GM23338 (cell line): ENCODE measurements around the gene AVPR2. TPM values are rescaled to one million over a fixed set of nuclear protein-coding genes. Genes with fewer than 3 reads are reported as not detected.

Experiments used
- ATAC-seq: fragments of 200-7000 bp; cut with Tn5 transposase; 3 replicates; pipeline ENCODE4 v1.9.1; 2020
- DNase-seq: peaks from one replicate; pipeline ENCODE4 v3.0.0-alpha.2; 2015; ENCODE audit warnings: low spot score
- H2AFZ ChIP-seq: fragments of 200-600 bp; sonication (generic); 2 replicates; pipeline ENCODE4 v1.8.0; 2016; ENCODE audit warnings: antibody characterized with exemption, mild to moderate bottlenecking, moderate library complexity
- H3F3A ChIP-seq: fragments of 200-600 bp; sonication (generic); replicated peaks from 2 replicates; pipeline ENCODE4 v1.8.0; 2017; ENCODE audit warnings: antibody characterized with exemption, mixed run types, low read depth
- H3K27ac ChIP-seq: fragments of 200-600 bp; sonication (generic); 2 replicates; pipeline ENCODE4 v1.6.1; 2016; ENCODE audit warnings: low read depth
- H3K27me3 ChIP-seq: fragments of 200-600 bp; sonication (generic); 2 replicates; pipeline ENCODE4 v1.8.0; 2016; ENCODE audit warnings: mild to moderate bottlenecking, mixed run types, moderate library complexity; ENCODE audit not compliant: insufficient read depth
- H3K36me3 ChIP-seq: fragments of 200-600 bp; sonication (generic); 2 replicates; pipeline ENCODE4 v1.8.0; 2016; ENCODE audit warnings: mild to moderate bottlenecking; ENCODE audit not compliant: insufficient read depth
- H3K4me1 ChIP-seq: fragments of 200-600 bp; sonication (generic); 2 replicates; pipeline ENCODE4 v1.8.0; 2016; ENCODE audit warnings: mild to moderate bottlenecking, moderate library complexity; ENCODE audit not compliant: insufficient read depth
- H3K4me2 ChIP-seq: fragments of 200-600 bp; sonication (generic); 2 replicates; pipeline ENCODE4 v1.7.1; 2017; ENCODE audit warnings: mixed run types
- H3K4me3 ChIP-seq: fragments of 200-600 bp; sonication (generic); 2 replicates; pipeline ENCODE4 v1.6.1; 2016; ENCODE audit warnings: mixed run types
- H3K79me2 ChIP-seq: fragments of 200-600 bp; sonication (generic); replicated peaks from 2 replicates; pipeline ENCODE4 v1.8.0; 2017; ENCODE audit warnings: mild to moderate bottlenecking; ENCODE audit not compliant: insufficient read depth
- H3K9me2 ChIP-seq: fragments of 200-600 bp; sonication (generic); 2 replicates; pipeline ENCODE4 v1.8.0; 2017; ENCODE audit not compliant: insufficient read depth
- H4K20me1 ChIP-seq: fragments of 200-600 bp; sonication (generic); replicated peaks from 2 replicates; pipeline ENCODE4 v1.8.0; 2017; ENCODE audit warnings: mild to moderate bottlenecking; ENCODE audit not compliant: insufficient read depth
- H3K27ac Mint-ChIP-seq: 2 replicates; pipeline ENCODE4 v1.8.0; 2020; ENCODE audit warnings: inconsistent platforms, mild to moderate bottlenecking, moderate library complexity, mixed read lengths
- H3K27me3 Mint-ChIP-seq: 3 replicates; pipeline ENCODE4 v1.8.0; 2022; ENCODE audit warnings: low read depth, mild to moderate bottlenecking, moderate library complexity, mixed read lengths, inconsistent platforms; ENCODE audit not compliant: insufficient read depth, poor library complexity
- H3K36me3 Mint-ChIP-seq: 3 replicates; pipeline ENCODE4 v1.8.0; 2021; ENCODE audit warnings: low read depth, mild to moderate bottlenecking, inconsistent platforms, moderate library complexity, mixed read lengths
- H3K4me1 Mint-ChIP-seq: 3 replicates; pipeline ENCODE4 v1.8.0; 2020; ENCODE audit warnings: mild to moderate bottlenecking, inconsistent platforms, mixed read lengths
- H3K4me3 Mint-ChIP-seq: 3 replicates; pipeline ENCODE4 v1.8.0; 2021; ENCODE audit warnings: moderate library complexity, mild to moderate bottlenecking, inconsistent platforms, mixed read lengths
- H3K9me3 Mint-ChIP-seq: 3 replicates; pipeline ENCODE4 v1.8.0; 2020; ENCODE audit warnings: moderate library complexity, mild to moderate bottlenecking, inconsistent platforms, mixed read lengths
- CREB1 ChIP-seq: fragments of 250-450 bp; sonication (Bioruptor Pico); IDR thresholded peaks from 2 replicates; pipeline ENCODE4 v1.5.0; 2020; ENCODE audit warnings: low read depth, mild to moderate bottlenecking, moderate library complexity
- EZH2 ChIP-seq: fragments of 200-600 bp; sonication (generic); IDR thresholded peaks from one replicate; pipeline ENCODE4 v1.8.0; 2017; ENCODE audit warnings: antibody characterized with exemption, mild to moderate bottlenecking, low read depth; ENCODE audit not compliant: unreplicated experiment
- EZH2phosphoT487 ChIP-seq: fragments of 200-600 bp; sonication (generic); IDR thresholded peaks from one replicate; pipeline ENCODE4 v1.8.1; 2018; ENCODE audit warnings: antibody characterized with exemption; ENCODE audit not compliant: unreplicated experiment
- JUNB ChIP-seq: IDR thresholded peaks from one replicate; pipeline ENCODE4 v1.6.1; 2016; ENCODE audit warnings: antibody characterized with exemption; ENCODE audit not compliant: unreplicated experiment
- NANOG ChIP-seq: IDR thresholded peaks from 2 replicates; pipeline ENCODE4 v1.6.1; 2016; ENCODE audit warnings: antibody characterized with exemption, borderline replicate concordance
- POLR2AphosphoS5 ChIP-seq: IDR thresholded peaks from 2 replicates; pipeline ENCODE4 v1.6.1; 2016; ENCODE audit warnings: antibody characterized with exemption, low read depth
- STAT1 ChIP-seq: IDR thresholded peaks from one replicate; pipeline ENCODE4 v1.6.1; 2016; ENCODE audit warnings: antibody characterized with exemption; ENCODE audit not compliant: unreplicated experiment
- ZNF114 ChIP-seq: fragments of 250-450 bp; sonication (Bioruptor Pico); IDR thresholded peaks from 2 replicates; pipeline ENCODE4 v1.5.0; 2020; ENCODE audit warnings: mild to moderate bottlenecking, moderate library complexity
- ZNF331 ChIP-seq: fragments of 250-450 bp; sonication (Bioruptor Pico); IDR thresholded peaks from 2 replicates; pipeline ENCODE4 v1.5.0; 2020; ENCODE audit warnings: low read depth, mild to moderate bottlenecking, moderate library complexity
- ZNF462 ChIP-seq: fragments of 250-450 bp; sonication (Bioruptor Pico); IDR thresholded peaks from 2 replicates; pipeline ENCODE4 v1.5.0; 2020; ENCODE audit warnings: mild to moderate bottlenecking, moderate library complexity
- polyA plus RNA-seq: library from polyadenylated mRNA; unstranded; fragments of >200 nt; fragmentation: Nextera tagmentation; extraction: Ambion mirVana; gene quantifications from 2 replicates; pipeline ENCODE4 v1.2.1, GENCODE V29; 2016
- total RNA-seq: library from RNA; depleted of rRNA; stranded (reverse); fragments of >200 nt; shearing (Covaris generic); gene quantifications from 2 replicates; pipeline ENCODE4 v1.2.3, GENCODE V29; 2014
- TF ChIP-seq, protein P1 (sequence below), 2 experiments: fragments of 200-600 bp in 1 of 2; sonication (generic) in 1 of 2; conservative IDR thresholded peaks; 2 replicates each; pipeline versions ENCODE4 v1.5.1 to v1.6.1; 2016 to 2017; ENCODE audit warnings: antibody characterized with exemption in 2 of 2, low read depth in 2 of 2, mild to moderate bottlenecking in 2 of 2, moderate library complexity in 1 of 2
- TF ChIP-seq, protein P2 (sequence below): IDR thresholded peaks from 2 replicates; pipeline ENCODE4 v1.6.1; 2016; ENCODE audit warnings: antibody characterized with exemption
- TF ChIP-seq, protein P3 (sequence below): IDR thresholded peaks from one replicate; pipeline ENCODE4 v1.6.1; 2018; ENCODE audit warnings: antibody characterized with exemption; ENCODE audit not compliant: unreplicated experiment

Gene AVPR2
- total and polyA plus RNA-seq, 2 experiments from 2014 or later: not detected

- DNase-seq (no peak), ATAC-seq (no peak)
- no peaks in the 10 kb centered on the region for H3K36me3 ChIP-seq
- TF ChIP-seq EZH2: no peak
- TF ChIP-seq ZNF331 (CRISPR knock-in tag): no peak
- no peak for TF ChIP-seq NANOG
- TF ChIP-seq ZNF114 (CRISPR knock-in tag): no peak
- no peak for TF ChIP-seq STAT1
- TF ChIP-seq ZNF462 (CRISPR knock-in tag): no peak
- TF ChIP-seq POLR2AphosphoS5: no peak
- no peak for TF ChIP-seq EZH2phosphoT487
- TF ChIP-seq, protein P1, sequence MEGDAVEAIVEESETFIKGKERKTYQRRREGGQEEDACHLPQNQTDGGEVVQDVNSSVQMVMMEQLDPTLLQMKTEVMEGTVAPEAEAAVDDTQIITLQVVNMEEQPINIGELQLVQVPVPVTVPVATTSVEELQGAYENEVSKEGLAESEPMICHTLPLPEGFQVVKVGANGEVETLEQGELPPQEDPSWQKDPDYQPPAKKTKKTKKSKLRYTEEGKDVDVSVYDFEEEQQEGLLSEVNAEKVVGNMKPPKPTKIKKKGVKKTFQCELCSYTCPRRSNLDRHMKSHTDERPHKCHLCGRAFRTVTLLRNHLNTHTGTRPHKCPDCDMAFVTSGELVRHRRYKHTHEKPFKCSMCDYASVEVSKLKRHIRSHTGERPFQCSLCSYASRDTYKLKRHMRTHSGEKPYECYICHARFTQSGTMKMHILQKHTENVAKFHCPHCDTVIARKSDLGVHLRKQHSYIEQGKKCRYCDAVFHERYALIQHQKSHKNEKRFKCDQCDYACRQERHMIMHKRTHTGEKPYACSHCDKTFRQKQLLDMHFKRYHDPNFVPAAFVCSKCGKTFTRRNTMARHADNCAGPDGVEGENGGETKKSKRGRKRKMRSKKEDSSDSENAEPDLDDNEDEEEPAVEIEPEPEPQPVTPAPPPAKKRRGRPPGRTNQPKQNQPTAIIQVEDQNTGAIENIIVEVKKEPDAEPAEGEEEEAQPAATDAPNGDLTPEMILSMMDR (conservative IDR thresholded peaks at IDR 0.05; ENCODE audit: low read depth in 2 of 2): no peak
- no peak for TF ChIP-seq JUNB
- TF ChIP-seq CREB1: no peak
- TF ChIP-seq, protein P2, sequence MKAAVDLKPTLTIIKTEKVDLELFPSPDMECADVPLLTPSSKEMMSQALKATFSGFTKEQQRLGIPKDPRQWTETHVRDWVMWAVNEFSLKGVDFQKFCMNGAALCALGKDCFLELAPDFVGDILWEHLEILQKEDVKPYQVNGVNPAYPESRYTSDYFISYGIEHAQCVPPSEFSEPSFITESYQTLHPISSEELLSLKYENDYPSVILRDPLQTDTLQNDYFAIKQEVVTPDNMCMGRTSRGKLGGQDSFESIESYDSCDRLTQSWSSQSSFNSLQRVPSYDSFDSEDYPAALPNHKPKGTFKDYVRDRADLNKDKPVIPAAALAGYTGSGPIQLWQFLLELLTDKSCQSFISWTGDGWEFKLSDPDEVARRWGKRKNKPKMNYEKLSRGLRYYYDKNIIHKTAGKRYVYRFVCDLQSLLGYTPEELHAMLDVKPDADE: no peak
- TF ChIP-seq, protein P3, sequence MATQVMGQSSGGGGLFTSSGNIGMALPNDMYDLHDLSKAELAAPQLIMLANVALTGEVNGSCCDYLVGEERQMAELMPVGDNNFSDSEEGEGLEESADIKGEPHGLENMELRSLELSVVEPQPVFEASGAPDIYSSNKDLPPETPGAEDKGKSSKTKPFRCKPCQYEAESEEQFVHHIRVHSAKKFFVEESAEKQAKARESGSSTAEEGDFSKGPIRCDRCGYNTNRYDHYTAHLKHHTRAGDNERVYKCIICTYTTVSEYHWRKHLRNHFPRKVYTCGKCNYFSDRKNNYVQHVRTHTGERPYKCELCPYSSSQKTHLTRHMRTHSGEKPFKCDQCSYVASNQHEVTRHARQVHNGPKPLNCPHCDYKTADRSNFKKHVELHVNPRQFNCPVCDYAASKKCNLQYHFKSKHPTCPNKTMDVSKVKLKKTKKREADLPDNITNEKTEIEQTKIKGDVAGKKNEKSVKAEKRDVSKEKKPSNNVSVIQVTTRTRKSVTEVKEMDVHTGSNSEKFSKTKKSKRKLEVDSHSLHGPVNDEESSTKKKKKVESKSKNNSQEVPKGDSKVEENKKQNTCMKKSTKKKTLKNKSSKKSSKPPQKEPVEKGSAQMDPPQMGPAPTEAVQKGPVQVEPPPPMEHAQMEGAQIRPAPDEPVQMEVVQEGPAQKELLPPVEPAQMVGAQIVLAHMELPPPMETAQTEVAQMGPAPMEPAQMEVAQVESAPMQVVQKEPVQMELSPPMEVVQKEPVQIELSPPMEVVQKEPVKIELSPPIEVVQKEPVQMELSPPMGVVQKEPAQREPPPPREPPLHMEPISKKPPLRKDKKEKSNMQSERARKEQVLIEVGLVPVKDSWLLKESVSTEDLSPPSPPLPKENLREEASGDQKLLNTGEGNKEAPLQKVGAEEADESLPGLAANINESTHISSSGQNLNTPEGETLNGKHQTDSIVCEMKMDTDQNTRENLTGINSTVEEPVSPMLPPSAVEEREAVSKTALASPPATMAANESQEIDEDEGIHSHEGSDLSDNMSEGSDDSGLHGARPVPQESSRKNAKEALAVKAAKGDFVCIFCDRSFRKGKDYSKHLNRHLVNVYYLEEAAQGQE: no peak
- H3K27me3 ChIP-seq: no peaks in the 10 kb centered on the region; the same call in 1 of the 2 replicates
- no peaks in the 10 kb centered on the region for H4K20me1 ChIP-seq
- no peaks in the 10 kb centered on the region for H3K9me2 ChIP-seq
- Mint-ChIP-seq H3K4me3 (no peak overlapping the region), H3K4me1 (peaks cover 15% of the 10 kb centered on the region), H3K9me3 (no peaks in the 10 kb centered on the region; the same call in 2 of the 3 replicates), H3K36me3 (no peaks in the 10 kb centered on the region; the same call in 2 of the 3 replicates), H3K27me3 (peaks cover 6% of the 10 kb centered on the region), H3K27ac (no peak overlapping the region)
- H3K4me2 ChIP-seq: peak overlapping the region; percentile 77
- peaks cover 12% of the 10 kb centered on the region; the same call in 1 of the 2 replicates for H3K4me1 ChIP-seq
- H3K27ac ChIP-seq: no peak overlapping the region
- no peak overlapping the region for H3K4me3 ChIP-seq
- H2AFZ ChIP-seq: no peak overlapping the region
- H3F3A ChIP-seq: no peaks in the 10 kb centered on the region
- no peaks in the 10 kb centered on the region for H3K79me2 ChIP-seq
Observed at GRCh38 chrX:153887385-153887784, 17.1 kb upstream of the AVPR2 start.
